ENCODE results near the gene CLEC18C.
"Not testable (repeated sequence)": the region's sequence is repeated elsewhere in the genome, so short reads cannot be mapped to it uniquely, and the experiment has no call there.

Gene CLEC18C

DNA sequence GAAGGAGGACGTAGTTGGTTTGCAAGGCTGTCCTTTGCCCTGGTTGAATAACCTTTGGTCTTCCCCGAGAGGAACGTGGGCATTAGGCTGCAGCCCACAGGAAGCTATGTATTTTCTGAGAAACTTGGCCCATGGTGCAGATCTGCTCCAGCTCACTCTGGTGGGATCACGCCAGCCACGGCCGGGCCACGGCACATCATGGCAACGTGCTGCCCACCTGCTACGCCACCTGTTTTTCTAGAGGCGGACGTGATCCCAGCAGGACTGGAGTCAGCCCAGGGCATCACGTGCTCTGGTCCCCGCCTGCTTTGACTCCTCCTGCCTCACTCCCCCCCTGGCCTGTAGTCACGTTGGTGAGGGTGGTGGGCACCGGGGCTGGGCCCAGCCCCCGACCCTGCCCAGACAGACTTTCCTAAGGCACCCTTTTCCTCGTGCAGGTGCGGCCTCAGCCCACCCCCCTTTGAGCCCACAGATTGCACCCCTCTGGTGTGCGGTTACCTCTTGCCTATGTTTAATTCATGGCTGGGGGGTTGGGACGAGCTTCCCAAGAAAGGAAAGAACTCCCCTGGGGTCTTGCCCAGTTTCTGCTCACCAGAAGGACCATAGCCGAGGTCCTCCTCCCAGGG lies at the start of gene CLEC18C:
Gene CLEC18C, plus strand, starts transcription at position 576 of the 626 bp plus-strand sequence. CDS start 492 bp downstream, outside the sequence.
- DNase-seq: not testable (repeated sequence)

DNA sequence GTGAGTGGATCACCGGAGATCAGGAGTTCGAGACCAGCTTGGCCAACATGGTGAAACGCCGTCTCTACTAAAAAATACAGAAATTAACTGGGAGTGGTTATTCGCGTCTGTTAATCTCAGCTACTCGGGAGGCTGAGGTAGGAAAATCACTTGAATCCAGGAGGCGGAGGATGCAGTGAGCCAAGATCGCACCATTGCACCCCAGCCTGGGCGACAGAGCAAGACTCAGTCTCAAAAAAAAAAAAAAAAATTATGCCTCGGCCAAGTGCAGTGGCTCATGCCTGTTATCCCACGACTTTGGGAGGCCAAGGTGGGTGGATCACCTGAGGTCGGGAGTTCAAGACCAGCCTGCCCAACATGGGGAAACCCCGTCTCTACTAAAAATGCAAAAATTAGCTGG lies 49.8 kb upstream of the CLEC18C start:
- not testable (repeated sequence) for DNase-seq

DNA sequence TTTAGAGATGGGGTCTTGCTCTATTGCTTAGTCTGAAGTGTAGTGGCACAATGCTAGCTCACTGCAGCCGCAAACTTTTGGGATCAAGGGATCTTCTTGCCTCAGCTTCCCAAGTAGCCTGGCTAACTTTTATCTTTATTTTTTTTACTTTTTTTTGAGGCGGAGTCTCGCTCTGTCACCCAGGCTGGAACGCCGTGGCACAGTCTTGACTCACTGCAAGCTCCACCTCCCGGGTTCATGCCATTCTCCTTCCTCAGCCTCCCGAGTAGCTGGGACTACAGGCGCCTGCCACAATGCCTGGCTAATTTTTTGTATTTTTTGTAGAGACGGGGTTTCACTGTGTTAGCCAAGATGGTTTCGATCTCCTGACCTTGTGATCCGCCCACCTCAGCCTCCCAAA lies 47.4 kb upstream of the CLEC18C start:
- not testable (repeated sequence) for DNase-seq

DNA sequence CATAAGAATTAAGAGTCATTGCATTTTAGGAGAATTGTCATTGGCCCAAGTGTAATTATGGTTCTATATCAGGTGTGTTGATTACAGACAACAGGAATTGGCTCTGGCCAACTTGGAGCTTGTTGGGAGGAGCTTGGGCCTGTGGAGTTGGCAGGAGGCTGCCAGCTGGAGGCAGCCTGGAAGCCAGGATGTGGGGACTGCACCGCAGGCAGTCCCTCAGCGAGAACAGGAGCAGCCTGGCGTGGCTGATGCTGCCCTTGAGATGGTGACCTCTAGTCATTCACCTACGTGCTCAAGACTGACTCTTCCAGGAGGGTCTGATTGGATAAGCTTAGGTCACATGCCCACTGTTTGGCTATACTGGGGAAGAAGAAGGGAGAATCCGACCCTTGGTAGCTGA lies 45.9 kb upstream of the CLEC18C start:
- DNase-seq: not testable (repeated sequence)

DNA sequence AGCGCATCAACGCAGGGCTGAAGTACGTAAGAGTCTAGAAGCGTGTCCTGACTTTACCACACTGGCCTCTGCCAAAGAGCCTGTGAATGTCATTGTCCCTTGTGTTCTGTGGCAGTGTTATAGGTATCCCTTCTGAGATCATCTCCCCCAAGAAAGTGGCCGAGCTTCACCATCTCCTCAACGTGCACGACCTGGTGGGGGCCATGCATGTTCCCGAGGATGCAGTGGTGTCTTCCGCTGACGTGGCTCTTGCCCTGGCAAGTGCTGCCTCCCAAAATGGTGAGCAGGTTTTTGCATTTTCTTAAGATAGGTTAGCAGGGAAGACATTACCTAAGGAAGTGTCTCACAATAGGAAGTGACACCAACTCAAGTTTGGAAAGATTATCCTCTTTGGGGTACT lies 44.7 kb upstream of the CLEC18C start:
- not testable (repeated sequence) for DNase-seq

DNA sequence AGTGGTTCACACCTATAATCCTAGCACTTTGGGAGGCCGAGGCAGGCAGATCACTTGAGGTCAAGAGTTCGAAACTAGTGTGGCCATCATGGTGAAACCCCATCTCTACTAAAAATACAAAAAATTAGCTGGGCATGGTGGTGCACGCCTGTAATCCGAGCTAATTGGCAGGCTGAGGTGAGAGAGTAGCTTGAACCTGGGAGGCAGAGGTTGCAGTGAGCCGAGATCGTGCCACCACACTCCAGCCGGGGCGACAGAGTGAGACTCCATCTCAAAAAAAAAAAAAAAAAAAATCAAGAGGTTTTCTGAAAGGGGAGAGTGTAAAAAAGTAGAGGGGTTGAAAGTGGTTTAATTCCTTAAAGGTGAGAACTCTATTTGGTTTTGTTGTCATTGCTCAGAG lies 37.8 kb upstream of the CLEC18C start:
- DNase-seq: not testable (repeated sequence)

DNA sequence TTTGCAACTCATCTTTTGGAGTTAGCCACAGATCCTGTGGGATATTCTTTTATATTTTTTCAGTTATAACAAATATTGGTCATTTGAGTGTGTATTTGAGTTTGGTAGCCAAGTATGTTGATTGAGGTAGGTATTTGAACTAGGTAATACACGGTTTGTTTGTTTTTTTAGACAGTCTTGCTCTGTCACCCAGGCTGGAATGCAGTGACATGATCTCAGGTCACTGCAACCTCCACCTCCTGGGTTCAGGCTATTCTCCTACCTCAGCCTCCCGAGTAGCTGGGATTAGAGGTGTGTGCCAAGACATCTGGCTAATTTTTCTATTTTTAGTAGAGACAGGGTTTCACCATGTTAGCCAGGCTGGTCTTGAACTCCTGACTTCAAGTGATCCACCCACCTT lies 37.0 kb upstream of the CLEC18C start:
- not testable (repeated sequence) for DNase-seq

DNA sequence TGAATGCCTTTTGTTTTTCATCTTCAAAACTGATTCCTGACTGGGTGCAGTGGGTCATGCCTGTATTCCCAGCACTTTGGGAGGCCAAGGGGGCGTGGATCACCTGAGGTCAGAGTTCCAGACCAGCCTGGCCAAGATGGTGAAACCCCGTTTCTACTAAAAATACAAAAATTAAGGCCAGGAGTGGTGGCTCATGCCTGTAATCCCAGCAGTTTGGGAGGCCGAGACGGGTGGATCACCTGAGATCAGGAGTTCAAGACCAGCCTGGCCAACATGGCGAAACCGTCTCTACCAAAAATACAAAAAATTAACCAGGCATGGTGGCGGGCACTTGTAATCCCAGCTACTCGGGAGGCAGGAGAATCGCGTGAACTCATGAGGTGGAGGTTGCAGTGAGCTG lies 30.8 kb upstream of the CLEC18C start:
- not testable (repeated sequence) for DNase-seq

DNA sequence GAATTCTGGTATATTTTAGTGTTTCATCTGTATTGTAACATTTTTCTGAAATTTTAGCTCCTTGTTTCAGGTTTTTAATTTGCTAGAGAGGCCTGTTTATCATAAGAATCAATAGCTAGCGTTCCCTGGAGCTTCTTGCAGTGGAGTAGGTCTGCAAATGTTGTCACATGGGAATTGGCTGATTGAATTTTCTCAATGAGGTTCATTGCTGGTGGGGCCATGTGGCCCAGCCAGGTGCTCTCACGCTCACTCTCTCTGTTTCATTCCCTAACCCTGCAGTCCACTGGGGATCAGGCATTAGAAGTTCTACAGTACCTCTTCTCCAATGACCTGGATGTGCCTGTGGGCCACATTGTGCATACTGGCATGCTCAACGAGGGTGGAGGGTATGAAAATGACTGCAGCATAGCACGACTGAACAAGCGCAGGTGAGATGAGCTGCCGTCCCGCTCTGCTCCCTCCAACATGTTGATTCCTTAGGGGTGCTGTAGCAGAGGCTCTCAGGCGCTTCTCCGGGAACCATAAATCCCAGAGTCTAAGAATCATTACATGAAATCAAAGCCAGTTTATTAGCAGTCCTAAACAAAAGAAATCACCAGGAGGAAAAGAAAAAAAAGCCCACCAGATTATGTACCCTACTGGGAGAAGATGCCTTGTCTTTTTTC lies 30.2 kb upstream of the CLEC18C start:
- DNase-seq: not testable (repeated sequence)

DNA sequence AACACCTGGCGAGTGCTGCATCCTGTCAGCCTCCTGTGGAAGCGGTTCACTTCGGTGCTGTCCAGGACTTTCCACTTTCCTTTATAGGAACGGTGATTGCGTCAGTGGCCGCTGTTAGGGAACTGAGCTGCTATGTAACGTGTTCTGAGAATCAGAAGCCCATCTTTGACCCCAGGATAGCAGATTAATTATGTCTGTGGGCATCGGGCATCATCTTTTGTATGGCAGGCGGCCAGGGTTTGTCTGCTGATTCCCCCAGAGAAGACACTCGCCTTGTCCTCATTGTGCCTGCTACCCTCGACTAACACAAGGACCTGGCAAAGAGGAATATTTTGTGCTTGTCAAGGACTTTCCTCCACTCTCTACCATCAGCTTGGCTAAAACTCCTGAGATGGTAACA lies 25.7 kb upstream of the CLEC18C start:
- not testable (repeated sequence) for DNase-seq

DNA sequence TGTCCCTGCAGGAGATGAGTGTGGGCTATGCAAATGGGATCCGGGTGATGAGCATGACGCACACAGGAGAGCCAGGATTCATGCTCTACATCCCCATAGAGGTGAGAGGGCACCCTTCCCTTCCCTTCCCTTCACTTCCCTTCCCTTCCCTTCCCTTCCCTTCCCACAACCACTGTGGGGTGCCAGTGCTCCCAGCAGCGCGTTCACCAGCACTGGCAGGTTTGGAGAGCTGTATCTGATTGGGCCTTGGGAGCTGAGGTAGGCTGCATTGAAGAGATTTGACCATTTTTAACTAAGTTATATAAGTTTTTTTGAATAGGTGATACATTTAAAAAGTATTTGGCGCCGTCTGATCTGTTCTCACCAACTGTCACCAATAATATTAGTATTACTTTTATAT lies 25.1 kb upstream of the CLEC18C start:
- DNase-seq: not testable (repeated sequence)

DNA sequence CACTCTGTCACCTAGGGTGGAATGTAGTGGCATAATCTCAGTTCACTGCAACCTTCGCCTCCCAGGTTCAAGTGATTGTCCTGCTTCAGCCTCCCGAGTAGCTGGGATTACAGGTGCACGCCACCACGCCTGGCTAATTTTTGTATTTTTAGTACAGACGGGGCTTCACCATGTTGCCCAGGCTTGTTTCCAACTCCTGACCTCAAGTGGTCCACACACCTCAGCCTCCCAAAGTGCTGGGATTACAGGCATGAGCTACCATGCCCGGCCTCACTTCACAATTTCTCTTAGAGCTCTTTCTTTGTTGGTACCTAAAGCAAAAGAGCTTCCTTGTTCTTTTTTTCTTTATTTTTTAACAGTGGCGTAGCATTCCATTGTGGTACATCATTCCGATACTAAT lies 24.3 kb upstream of the CLEC18C start:
- not testable (repeated sequence) for DNase-seq

DNA sequence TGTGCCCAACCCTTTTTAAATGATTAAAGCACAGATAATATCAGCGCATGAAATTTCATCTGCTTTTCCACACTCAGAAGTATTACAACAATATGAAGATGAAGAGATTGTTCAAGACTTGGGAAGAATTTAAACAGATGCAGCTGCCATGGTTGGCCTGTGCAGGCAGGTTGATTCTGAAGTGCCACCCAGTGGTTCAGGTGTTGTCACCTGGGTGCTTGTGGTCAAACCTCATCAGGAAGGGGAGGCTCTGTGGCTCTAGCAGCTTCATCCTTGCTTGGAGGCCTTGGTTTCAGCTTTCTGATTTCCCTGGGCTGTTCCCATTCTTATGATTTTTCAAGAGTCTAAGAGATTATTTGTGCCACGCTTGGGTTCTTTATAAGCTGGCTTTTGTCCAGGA lies 22.2 kb upstream of the CLEC18C start:
- no peak for DNase-seq

DNA sequence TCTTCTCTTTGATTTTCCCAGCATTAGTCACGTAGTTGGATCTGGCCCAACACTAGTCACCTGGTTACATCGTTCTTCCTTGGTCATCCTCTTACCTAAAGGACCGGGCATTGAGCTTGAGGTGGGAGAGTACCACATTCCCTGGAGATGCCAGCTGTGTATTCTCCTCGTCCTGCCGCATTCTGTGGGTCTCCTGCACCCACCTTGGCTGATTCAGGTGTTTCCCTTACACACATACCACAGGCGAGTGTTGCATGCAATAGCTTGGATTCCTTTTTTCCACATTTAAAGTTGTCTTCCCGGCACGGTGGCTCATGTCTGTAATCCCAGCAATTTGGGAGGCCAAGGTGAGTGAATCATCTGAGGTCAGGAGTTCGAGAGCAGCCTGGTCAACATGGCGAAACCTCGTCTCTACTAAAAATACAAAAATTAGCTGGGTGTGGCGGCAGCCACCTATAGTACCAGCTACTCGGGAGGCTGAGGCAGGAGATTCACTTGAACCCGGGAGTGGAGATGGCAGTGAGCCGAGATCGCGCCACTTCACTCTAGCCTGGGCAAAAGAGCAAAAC lies 21.6 kb upstream of the CLEC18C start:
- DNase-seq: no peak

DNA sequence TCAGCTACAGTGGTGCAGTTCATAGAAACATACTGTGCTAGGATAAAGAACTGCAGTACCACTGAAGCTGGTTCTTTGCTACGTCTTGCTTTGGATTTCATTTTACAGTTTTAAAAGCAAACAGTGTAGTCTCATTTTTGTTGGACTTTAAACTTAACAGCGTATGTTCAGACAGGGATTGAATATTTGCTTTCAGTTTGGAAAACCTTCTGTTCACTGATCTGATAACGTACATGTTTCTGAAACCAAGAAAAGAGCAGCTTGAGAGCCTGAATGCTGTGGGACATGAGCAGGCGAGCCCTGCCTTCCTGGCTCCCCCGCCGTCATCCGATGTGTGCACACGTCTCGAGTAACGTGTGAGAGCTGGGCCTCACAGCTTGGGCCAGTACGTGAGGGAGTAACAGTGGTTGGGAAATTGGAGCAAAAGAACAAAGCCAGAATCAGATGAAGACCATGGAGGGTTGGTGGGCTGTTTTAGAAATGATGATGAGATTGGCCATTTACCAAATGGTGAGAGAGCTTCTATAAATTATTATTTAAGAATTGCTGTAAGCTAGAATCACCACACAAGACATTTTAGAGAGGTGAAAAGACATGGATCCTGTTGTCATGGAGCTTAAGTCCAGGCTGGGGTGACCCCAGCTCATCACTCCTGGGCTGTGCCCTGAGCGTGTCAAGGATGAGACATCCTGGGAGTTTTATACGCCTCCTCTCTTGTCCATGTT lies 20.8 kb upstream of the CLEC18C start:
- DNase-seq: no peak

DNA sequence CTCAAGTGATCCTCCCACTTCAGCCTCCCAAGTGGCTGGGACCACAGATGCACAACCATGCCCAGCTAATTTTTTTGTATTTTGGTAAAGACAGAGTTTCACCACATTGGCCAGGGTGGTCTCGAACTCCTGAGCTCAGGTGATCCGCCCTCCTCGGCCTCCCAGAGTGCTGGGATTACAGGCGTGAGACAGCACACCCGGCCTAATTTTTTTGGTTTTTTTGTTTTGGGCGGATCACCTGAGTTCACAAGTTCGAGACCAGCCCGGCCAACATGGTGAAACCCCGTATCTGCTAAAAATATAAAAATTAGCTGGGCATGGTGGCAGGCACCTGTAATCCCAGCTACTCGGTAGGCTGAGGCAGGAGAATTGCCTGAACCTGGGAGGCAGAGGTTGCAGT lies 18.9 kb upstream of the CLEC18C start:
- not testable (repeated sequence) for DNase-seq

DNA sequence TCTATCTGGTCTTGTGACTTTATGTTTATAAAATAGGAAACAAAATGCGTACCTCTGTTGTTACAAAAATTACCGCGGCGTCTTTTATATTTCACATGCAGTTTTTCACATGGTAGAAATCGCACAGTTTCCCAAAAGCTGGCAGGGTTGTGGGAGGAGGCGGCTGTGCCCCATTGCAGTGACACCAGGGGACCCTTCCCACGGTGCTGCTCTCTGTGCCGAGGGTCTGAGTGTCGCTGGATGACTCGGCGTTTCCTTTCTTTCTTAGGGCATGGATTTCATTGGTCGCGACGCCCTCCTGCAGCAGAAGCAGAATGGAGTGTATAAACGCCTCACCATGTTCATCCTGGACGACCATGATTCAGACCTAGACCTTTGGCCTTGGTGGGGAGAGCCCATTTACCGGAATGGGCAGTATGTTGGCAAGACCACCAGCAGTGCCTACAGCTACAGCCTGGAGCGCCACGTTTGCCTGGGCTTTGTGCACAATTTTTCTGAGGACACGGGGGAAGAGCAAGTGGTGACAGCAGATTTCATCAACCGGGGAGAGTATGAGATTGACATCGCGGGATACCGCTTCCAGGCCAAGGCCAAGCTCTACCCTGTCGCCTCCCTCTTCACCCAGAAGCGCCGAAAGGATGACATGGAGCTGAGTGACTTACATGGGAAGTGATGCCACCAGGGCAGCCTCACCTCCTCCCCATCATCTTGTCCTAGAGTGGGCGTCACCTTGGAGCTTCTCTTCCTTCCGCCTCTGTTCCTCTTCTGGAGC lies 17.2 kb upstream of the CLEC18C start:
- DNase-seq: no peak

DNA sequence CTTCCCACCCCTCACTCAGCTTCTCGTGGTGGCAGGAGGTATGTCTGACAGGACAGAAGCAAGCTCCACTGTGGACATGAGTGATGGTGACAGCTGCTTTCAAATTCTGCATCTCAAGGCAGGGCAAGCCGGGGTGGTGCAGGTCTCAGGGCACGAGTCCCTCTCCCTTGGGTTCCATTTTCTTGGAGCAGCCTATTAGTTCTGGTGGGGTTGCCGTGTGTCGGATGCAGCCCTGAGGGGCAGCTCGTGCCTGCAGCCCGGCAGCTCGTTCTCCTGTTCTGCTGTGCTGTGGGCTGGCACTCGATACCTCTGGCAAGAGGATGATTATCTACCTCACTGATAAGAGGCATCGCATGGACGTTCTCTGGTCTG lies 16.5 kb upstream of the CLEC18C start:
- DNase-seq: no peak

DNA sequence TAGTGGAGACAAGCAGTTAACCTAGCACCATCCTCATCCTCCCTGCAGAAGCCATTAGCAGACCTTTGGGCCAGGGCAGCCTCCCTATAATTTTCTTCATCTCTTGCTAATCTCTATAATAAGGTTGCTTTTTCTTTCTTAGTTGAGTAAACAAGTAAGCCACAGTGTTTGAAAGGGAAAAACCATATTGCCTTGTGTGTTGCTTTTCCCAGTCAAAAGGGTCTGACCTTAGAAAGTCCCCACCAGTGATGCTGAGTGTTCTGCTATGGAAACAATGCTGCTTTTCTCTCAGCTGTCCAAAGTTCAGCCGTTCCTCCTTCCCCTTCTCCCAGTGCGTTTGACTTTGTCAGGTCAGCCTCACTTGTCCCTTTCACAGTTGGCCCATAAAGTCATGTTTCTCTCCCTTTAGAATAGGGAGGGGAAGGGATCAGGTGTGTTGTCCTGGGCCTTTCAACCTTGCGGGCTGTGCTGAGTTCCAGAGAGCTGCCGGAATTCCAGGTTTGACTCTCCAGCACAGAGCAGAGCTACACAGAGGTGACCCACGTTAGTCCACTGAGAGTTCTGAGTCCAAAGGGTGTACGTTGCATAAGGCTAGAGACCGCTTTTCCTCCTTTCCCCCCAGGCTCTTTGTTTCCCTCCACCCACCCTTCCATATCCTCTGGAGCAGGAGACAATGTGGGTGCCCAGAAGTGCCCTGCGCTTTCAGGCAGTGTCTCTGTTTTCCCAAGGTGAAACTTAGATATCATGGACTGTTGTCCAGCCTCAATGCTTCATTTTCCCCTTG lies 15.9 kb upstream of the CLEC18C start:
- DNase-seq: no peak

DNA sequence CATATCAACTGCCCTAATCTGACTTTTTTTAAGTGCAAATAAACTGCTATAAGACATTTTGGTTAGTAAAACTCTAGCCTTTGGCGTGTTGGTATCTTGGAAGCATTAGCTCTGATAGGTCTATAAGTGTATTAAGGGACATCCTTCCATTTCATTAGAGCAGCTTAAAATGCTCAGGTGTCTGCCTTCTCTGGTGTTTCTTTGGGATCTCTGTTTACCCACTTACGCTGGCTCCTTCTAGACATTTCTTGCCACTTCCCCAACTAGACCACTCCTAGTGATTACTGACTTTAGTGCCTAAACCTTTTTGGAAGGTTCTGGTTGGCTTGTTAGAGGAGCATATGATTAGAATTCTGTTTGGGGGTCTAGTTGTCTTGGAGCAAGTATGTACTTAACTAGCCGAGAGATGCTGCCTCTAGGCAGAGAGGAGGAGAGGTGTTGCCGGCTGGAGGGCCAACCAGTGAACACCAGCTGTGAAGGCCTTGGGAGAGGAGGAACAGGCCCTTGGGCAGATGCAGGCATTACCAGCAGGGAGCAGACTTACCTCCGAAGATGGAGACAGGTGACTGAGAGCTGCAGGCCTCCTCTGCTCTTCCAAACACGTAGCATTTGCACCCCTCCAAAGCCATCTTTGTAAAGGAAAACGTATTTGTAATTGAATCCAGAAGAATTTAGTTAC lies 15.2 kb upstream of the CLEC18C start:
- DNase-seq: no peak

Measured in NCI-H69 (cell line).